ENCODE measurements around the gene XPR1. TPM values are rescaled to one million over a fixed set of nuclear protein-coding genes. Genes with fewer than 3 reads are reported as not detected.

XPR1 gene
- total and polyA plus RNA-seq, 2 donors (not counting 1 experiment from before 2014, with no cell fraction given) = 2.8 to 22.3 TPM

DNA sequence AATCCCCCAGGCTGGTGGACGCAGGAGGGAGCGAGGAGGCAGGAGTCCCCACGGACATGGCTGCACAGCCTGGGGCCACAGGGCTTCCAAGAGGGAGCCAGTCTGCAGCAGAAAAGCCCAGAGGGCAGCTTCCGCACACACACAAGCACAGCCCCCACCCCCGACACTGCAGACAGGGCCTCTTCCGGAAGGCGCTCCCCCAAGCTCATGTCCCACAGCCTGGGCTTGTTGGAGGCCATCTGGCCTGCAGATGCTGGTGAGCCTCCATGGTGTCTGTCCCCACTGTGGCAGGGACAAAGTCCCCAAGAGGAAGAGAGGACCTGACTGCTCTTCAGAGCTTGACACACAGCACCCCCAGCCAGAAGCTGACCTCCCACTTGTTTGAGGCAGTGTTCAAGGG is 267.4 kb downstream of the XPR1 start:
- no peaks in the 10 kb centered on the region for H3K9me3 ChIP-seq (ENCODE audit: control extremely low read depth in 1 of 3, control insufficient read depth in 2 of 3, insufficient read depth in 1 of 3, low read length in 2 of 3)
- H4K20me1 ChIP-seq (ENCODE audit: control insufficient read depth, insufficient read depth, low read length, poor library complexity, severe bottlenecking) = no peaks in the 10 kb centered on the region
- WGBS (ENCODE audit: insufficient coverage) = 80% methylated on average over 7 of the region's 7 CpGs
- H3K4me1 ChIP-seq (ENCODE audit: control insufficient read depth in 2 of 2, insufficient read depth in 2 of 2, low read length in 2 of 2) = no peaks in the 10 kb centered on the region
- Mint-ChIP-seq H3K9me3 (ENCODE audit: insufficient read depth) (no peaks in the 10 kb centered on the region), H3K27me3 (peaks cover 10% of the 10 kb centered on the region), H3K4me1 (no peaks in the 10 kb centered on the region), H3K27ac (no peak overlapping the region), H3K4me3 (no peak overlapping the region)
- ATAC-seq (ENCODE audit: low read depth) (no peak), DNase-seq (no peak)
- no peak overlapping the region for H2AFZ ChIP-seq (ENCODE audit: insufficient read depth, low read depth, low read length, poor library complexity, severe bottlenecking)
- no peaks in the 10 kb centered on the region for H3K27me3 ChIP-seq (replicated peaks in 1 of 4; ENCODE audit: control extremely low read depth in 1 of 4, control insufficient read depth in 3 of 4, insufficient read depth in 4 of 4, low read length in 3 of 4)
- intact Hi-C loops (cut with micrococcal nuclease) = no loop called here
- ChIA-PET POLR2A (no interaction called here), CTCF (no interaction called here)
- H3K27ac ChIP-seq (ENCODE audit: low read length in 2 of 2) = no peak overlapping the region
- H3K4me2 ChIP-seq (replicated peaks; ENCODE audit: low read depth, low read length, poor library complexity, severe bottlenecking) = no peak overlapping the region
- H3K9ac ChIP-seq (ENCODE audit: low read length) = no peak overlapping the region
- H3K4me3 ChIP-seq (ENCODE audit: control extremely low read depth in 1 of 5, extremely low read depth in 1 of 5, insufficient read depth in 1 of 5, low read depth in 2 of 5, low read length in 4 of 5) = no peak overlapping the region
- TF ChIP-seq CTCF (IDR thresholded peaks at IDR 0.05) (no peak), EZH2 (IDR thresholded peaks at IDR 0.05; ENCODE audit: borderline replicate concordance, insufficient read depth, low read depth, low read length, poor library complexity, severe bottlenecking) (no peak)
- H3K36me3 ChIP-seq (replicated peaks in 1 of 2; ENCODE audit: control extremely low read depth in 1 of 2, control insufficient read depth in 1 of 2, extremely low read depth in 1 of 2, insufficient read depth in 2 of 2, low read length in 1 of 2) = no peaks in the 10 kb centered on the region
- H3K79me2 ChIP-seq (ENCODE audit: control insufficient read depth, insufficient read depth, low read length) = no peaks in the 10 kb centered on the region

GRCh38 chr1:180901076-180901990 is 269.5 kb downstream of the XPR1 start:
- Histone ChIP-seq H3K27ac (ENCODE audit: low read length in 2 of 2) (no peak overlapping the region), H3K4me2 (replicated peaks; ENCODE audit: low read depth, low read length, poor library complexity, severe bottlenecking) (no peak overlapping the region), H2AFZ (ENCODE audit: insufficient read depth, low read depth, low read length, poor library complexity, severe bottlenecking) (no peak overlapping the region), H3K79me2 (ENCODE audit: control insufficient read depth, insufficient read depth, low read length) (no peaks in the 10 kb centered on the region), H3K36me3 (replicated peaks in 1 of 2; ENCODE audit: control extremely low read depth in 1 of 2, control insufficient read depth in 1 of 2, extremely low read depth in 1 of 2, insufficient read depth in 2 of 2, low read length in 1 of 2) (no peaks in the 10 kb centered on the region), H3K9ac (ENCODE audit: low read length) (no peak overlapping the region), H3K9me3 (ENCODE audit: control extremely low read depth in 1 of 3, control insufficient read depth in 2 of 3, insufficient read depth in 1 of 3, low read length in 2 of 3) (peaks cover 0 to 4% (median 0%) of the 10 kb centered on the region in 3 donors), H3K4me3 (ENCODE audit: control extremely low read depth in 1 of 5, extremely low read depth in 1 of 5, insufficient read depth in 1 of 5, low read depth in 2 of 5, low read length in 4 of 5) (no peak overlapping the region), H4K20me1 (ENCODE audit: control insufficient read depth, insufficient read depth, low read length, poor library complexity, severe bottlenecking) (no peaks in the 10 kb centered on the region), H3K27me3 (replicated peaks in 1 of 4; ENCODE audit: control extremely low read depth in 1 of 4, control insufficient read depth in 3 of 4, insufficient read depth in 4 of 4, low read length in 3 of 4) (no peaks in the 10 kb centered on the region), H3K4me1 (ENCODE audit: control insufficient read depth in 2 of 2, insufficient read depth in 2 of 2, low read length in 2 of 2) (no peaks in the 10 kb centered on the region)
- CTCF ChIA-PET = interaction anchor here (0.5 kb wide), 1 partner anchor 88 kb away, joined by 4 read pairs; no protein-coding TSS in a partner anchor
- Mint-ChIP-seq H3K4me1 (no peaks in the 10 kb centered on the region), H3K27ac (no peak overlapping the region), H3K27me3 (peaks cover 10% of the 10 kb centered on the region), H3K9me3 (ENCODE audit: insufficient read depth) (no peaks in the 10 kb centered on the region), H3K4me3 (no peak overlapping the region)
- ATAC-seq (ENCODE audit: low read depth) = no peak
- POLR2A ChIA-PET = no interaction called here
- TF ChIP-seq EZH2 (IDR thresholded peaks at IDR 0.05; ENCODE audit: borderline replicate concordance, insufficient read depth, low read depth, low read length, poor library complexity, severe bottlenecking) = no peak
- TF ChIP-seq CTCF (IDR thresholded peaks at IDR 0.05) = no peak
- intact Hi-C loops (cut with micrococcal nuclease) = no loop called here
- 84% methylated on average over 9 of the region's 13 CpGs for WGBS (ENCODE audit: insufficient coverage)
- no peak for DNase-seq

Data from B cell (primary cell).